HG02870 (cell line): Measurements from ENCODE around the gene NPAS1.
"Not testable (repeated sequence)": the region's sequence is repeated elsewhere in the genome, so short reads cannot be mapped to it uniquely, and the experiment has no call there.

Source experiments
- ATAC-seq: cut with Tn5 transposase; IDR thresholded peaks from one replicate; pipeline ENCODE4 v1.9.1; 2021; ENCODE audit warnings: mild to moderate bottlenecking, moderate library complexity; ENCODE audit not compliant: unreplicated experiment

NPAS1 gene

GRCh38 chr19:46990991-46991676, 28.5 kb upstream of the NPAS1 start:
- ATAC-seq = no peak

- ATAC-seq = no peak
These were observed 26.7 kb upstream of the NPAS1 start for GRCh38 chr19:46992699-46993535.

GRCh38 chr19:46993622-46994021, 26.0 kb upstream of the NPAS1 start:
- ATAC-seq = no peak

- ATAC-seq = no peak
These were observed 25.4 kb upstream of the NPAS1 start for GRCh38 chr19:46994141-46994686.

- ATAC-seq = no peak
These were observed 24.1 kb upstream of the NPAS1 start for GRCh38 chr19:46995492-46995891.

GRCh38 chr19:46998445-46999125, 21.1 kb upstream of the NPAS1 start:
- no peak for ATAC-seq

GRCh38 chr19:46999377-46999776, 20.3 kb upstream of the NPAS1 start:
- no peak for ATAC-seq

- ATAC-seq = no peak
These were observed 19.8 kb upstream of the NPAS1 start for GRCh38 chr19:46999878-47000277.

GRCh38 chr19:47000373-47000772, 19.3 kb upstream of the NPAS1 start:
- ATAC-seq = no peak

- ATAC-seq = no peak
These were observed 18.1 kb upstream of the NPAS1 start for GRCh38 chr19:47001584-47001983.

- ATAC-seq = no peak
These were observed 17.4 kb upstream of the NPAS1 start for GRCh38 chr19:47002106-47002766.

GRCh38 chr19:47002853-47003610, 16.6 kb upstream of the NPAS1 start:
- ATAC-seq = no peak

- ATAC-seq = no peak
These were observed 15.8 kb upstream of the NPAS1 start for GRCh38 chr19:47003611-47004465.

- ATAC-seq = no peak
These were observed 14.4 kb upstream of the NPAS1 start for GRCh38 chr19:47005164-47005641.

- no peak for ATAC-seq
These were observed 13.8 kb upstream of the NPAS1 start for GRCh38 chr19:47005873-47006272.

GRCh38 chr19:47006496-47006895, 13.1 kb upstream of the NPAS1 start:
- no peak for ATAC-seq

- ATAC-seq = not testable (repeated sequence)
These were observed 9.1 kb upstream of the NPAS1 start for GRCh38 chr19:47010549-47010948.

GRCh38 chr19:47012617-47013016, 7.0 kb upstream of the NPAS1 start:
- no peak for ATAC-seq

GRCh38 chr19:47013041-47013517, 6.6 kb upstream of the NPAS1 start:
- ATAC-seq = no peak
